DMS53 treated with DMSO at 0.1 percent for 48 hours (cell line): ENCODE results near the gene DPAGT1.
"Not testable (repeated sequence)": the region's sequence is repeated elsewhere in the genome, so short reads cannot be mapped to it uniquely, and the experiment has no call there.

ENCODE experiments used
- DNase-seq: peaks from one replicate; lab custom pipeline; 2025; ENCODE audit not compliant: unreplicated experiment; lab: John Stamatoyannopoulos, UW

DPAGT1 gene

DNA sequence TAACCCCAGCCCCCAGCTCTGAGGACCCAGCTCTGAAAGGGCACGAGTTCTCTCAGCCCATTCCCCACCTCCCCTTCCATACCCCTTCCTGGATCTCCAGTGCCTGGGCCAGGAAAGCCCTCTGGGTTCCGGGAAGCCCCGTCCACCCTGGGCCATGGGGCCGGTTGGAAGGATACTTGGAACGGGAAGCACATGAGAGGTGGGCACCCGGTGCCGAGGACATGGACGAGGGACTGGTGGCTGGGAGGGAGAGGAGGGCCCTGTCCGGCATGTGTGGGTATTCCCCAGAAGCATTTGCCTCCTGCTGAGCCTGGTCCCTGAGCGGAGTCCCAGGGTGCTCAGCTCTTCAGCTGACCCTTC lies 14.6 kb upstream of the DPAGT1 start:
- DNase-seq, result no peak

GRCh38 chr11:119115484-119116234 lies 14.0 kb upstream of the DPAGT1 start:
- DNase-seq, result no peak

- no peak for DNase-seq
Observed at GRCh38 chr11:119114351-119114750, 12.7 kb upstream of the DPAGT1 start.

- no peak for DNase-seq
Observed at GRCh38 chr11:119113716-119114115, 12.1 kb upstream of the DPAGT1 start.

DNA sequence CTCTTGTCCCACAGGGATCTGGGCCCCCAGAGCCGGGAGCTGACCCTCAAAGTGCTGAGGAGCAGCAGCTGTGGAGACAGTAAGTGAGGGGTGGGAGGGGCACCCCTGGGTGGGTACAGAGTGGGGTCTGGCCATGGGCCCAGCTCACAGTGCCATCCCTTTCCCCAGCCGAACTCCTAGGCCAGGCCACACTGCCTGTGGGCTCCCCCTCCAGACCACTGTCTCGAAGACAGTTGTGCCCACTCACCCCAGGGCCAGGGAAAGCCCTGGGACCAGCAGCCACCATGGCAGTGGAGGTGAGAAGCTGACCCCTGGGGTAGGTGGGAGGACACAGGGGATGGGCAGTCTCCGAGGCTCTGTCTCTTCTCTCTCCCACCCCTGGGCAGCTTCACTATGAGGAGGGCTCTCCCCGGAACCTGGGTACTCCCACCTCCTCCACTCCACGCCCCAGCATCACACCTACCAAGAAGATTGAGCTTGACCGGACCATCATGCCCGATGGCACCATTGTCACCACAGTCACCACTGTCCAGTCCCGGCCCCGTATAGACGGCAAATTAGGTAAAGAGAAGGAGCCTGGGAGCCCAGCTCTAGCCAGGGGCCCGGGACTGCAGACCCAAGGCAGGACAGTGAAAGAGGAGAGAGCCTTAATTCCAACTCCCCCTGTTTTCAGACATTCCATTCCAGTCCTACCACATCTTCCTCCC lies 10.8 kb upstream of the DPAGT1 start:
- no peak for DNase-seq

DNA sequence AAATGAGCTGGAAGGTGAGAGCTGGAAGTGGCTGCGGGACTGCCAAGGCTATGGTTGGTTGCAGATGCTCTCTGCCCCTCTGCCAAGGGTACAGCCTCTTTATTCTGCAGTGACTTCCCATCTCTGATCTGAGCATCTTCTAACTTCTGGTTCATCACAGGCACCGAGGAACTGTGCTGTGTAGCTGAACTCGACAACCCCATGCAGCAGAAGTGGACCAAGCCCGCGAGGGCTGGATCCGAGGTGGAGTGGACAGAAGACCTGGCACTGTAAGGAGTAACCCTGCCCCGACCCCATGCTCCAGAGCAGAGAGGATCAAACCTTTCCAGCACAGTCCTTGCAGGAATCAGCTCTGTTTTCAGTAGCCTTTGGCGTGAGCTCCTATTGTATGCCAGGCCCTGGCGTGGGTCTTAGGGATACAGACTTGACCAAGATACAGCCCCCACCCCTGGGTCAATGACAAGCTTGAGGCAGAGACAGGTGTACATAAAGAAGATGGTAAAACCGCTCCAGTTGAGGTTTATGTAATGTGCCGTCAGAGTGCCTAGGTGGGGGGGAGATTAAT lies 9.8 kb upstream of the DPAGT1 start:
- no peak for DNase-seq

DNA sequence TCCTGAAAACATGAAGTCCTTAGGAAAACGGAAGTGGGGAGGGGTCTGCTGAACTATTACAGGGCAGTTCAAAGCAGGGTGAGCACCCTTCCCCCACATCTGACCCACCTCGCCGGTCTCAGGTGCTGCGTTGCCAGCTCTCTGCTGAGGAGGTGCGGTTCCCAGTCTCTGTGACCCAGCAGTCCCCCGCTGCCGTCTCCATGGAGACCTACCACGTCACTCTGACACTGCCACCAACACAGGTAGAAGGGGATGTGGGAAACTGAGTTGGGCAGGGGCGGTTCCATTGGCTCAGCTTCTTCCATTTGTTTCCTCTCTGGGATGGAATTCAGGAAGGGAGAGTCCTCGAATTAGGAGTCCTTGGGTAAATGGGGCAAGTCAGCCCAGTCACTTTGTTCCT lies 8.8 kb upstream of the DPAGT1 start:
- no peak for DNase-seq

GRCh38 chr11:119109843-119110242 lies 8.2 kb upstream of the DPAGT1 start:
- DNase-seq, result no peak

GRCh38 chr11:119108857-119109221 lies 7.2 kb upstream of the DPAGT1 start:
- no peak for DNase-seq

DNA sequence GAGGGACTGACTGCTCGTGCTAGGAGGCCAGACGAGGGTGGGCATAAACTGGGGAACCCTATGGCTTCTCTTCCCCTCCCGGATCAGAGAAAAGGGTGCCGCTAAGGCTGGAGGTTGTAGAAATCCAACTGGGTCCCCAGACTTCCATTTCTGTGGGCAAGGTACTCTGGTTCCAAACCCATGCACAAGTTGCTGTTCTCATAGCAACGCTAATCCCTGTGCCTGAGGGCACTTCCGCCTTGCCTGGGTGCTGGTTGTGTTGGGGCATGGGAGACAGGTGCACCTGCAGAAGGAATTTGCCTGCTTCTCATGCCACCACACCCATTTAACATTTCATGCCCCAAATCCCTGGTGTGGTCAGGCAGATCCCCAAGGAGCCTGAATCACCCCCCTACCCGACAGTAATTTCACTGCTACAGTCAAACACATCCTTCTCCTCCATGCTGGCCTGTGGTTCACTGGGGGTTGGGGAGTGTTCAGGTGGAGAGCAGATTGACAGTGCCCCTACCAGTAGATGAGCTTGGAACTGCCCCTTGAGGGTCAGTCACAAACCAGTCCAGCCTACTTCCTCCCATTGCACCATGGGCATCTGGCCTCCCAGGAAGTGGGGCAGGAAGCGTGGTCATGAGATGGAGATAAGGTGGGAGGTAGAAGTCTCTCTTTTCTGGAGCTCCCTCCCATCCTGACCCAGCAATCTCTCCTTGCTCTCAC lies 6.6 kb upstream of the DPAGT1 start:
- peak; percentile 66 for DNase-seq

DNA sequence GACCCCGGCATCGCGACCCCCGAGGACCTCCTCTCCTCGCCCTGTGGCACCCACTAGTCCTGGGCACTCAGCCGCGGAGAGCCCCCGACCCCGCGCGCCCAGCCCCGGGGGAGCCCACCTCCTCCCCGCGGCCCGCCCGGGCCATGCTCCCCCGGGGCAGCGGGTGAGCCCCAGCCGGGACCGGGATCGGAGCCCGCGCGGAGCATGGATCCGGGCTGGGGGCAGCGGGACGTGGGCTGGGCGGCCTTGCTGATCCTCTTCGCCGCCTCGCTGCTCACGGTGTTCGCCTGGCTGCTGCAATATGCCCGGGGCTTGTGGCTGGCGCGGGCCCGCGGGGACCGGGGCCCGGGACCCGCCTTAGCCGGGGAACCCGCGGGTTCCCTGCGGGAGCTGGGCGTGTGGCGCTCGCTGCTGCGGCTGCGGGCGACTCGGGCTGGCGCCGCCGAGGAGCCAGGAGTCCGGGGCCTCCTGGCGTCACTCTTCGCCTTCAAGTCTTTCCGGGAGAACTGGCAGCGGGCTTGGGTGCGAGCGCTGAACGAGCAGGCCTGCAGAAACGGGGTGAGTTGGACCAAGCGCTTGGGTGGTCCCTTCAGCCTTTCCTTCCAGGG lies 6.0 kb upstream of the DPAGT1 start:
- DNase-seq, result no peak

- DNase-seq, result peak; percentile 85
Observed at GRCh38 chr11:119106564-119107537, 5.2 kb upstream of the DPAGT1 start, which contains the start of gene C2CD2L. Gene C2CD2L, plus strand, starts transcription at chr11:119107344. Its CDS starts 398 bp downstream, at chr11:119107742.

- no peak for DNase-seq
Observed at GRCh38 chr11:119103793-119104192, 2.1 kb upstream of the DPAGT1 start.

- not testable (repeated sequence) for DNase-seq
Observed at GRCh38 chr11:119103161-119103664, 1.6 kb upstream of the DPAGT1 start.

GRCh38 chr11:119100994-119101758 lies 477 bp downstream of the DPAGT1 start:
- no peak for DNase-seq

- peak; percentile 34 for DNase-seq
Observed at GRCh38 chr11:119100246-119100970, 1.2 kb downstream of the DPAGT1 start.

DNA sequence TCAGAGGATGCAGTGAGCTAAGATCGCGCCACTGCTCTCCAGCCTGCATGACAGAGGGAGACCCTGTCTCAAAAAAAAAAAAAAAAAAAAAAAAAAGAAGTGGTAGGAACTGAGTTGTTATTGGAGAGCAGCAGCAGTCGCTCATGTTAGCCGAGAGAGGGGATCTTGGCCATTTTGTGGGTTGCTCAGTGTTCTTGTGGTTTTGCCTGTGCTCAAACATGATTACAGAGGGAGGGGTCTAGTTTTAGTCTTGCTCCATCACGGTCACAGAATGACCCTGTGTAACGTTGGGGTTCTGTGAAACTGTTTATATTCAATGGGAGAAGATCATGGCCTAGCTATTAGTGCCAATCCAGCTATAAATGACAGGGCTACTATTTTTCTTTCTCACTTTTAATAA lies 1.9 kb downstream of the DPAGT1 start:
- DNase-seq, result no peak

DNA sequence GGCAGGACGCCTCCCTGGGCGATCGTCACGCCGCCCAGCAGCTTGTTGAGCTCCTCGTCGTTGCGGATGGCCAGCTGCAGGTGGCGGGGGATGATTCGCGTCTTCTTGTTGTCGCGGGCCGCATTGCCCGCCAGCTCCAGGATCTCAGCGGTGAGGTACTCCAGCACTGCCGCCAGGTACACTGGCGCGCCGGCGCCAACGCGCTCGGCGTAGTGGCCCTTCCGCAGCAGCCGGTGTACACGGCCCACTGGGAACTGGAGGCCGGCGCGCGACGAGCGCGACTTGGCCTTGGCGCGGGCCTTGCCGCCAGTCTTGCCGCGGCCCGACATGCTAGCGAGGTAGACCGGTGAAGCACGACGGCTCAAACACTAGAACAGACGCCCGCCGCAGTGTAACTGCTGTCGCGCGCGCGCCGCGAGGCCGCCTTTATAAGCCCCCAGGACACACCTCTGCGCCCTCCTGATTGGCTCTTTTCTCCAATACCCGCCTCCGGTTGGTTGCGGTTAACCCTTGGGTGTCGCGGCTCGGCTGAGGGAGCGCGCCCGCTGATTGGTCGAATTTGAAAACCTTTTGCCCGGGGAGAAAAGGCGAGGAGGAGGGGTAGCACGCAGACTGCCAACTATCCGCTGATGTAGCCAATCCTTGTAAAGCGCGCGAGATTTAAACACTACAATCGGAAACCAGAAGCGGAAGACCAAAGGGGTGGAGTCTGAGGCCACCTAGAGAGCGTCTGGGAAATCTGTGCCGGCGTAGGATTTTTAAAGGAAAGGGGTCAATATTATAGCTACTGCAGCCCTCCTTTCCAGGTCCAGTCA lies 6.4 kb downstream of the DPAGT1 start:
- peak; percentile 99 for DNase-seq
